Mesendoderm (in vitro differentiated cells): ENCODE data around the gene MEIOSIN.

Experiments
- DNase-seq: peaks from one replicate; pipeline ENCODE4 v3.0.0; 2013
- H2AK5ac ChIP-seq: 2 replicates; pipeline ENCODE4 v1.6.1; 2013; ENCODE audit warnings: low read length, inconsistent platforms
- H2BK120ac ChIP-seq: 2 replicates; pipeline ENCODE4 v1.6.1; 2013; ENCODE audit warnings: low read depth, mild to moderate bottlenecking, low read length, moderate library complexity, mixed read lengths
- H2BK15ac ChIP-seq: replicated peaks from 2 replicates; pipeline ENCODE4 v1.6.1; 2013; ENCODE audit warnings: low read depth, mild to moderate bottlenecking, moderate library complexity
- H2BK5ac ChIP-seq: 2 replicates; pipeline ENCODE4 v1.6.1; 2013; ENCODE audit warnings: low read length, inconsistent platforms
- H3K18ac ChIP-seq: 2 replicates; pipeline ENCODE4 v1.6.1; 2013; ENCODE audit warnings: mild to moderate bottlenecking, low read length, mixed read lengths
- H3K23ac ChIP-seq: one replicate; pipeline ENCODE4 v1.6.1; 2013; ENCODE audit warnings: low read length
- H3K27ac ChIP-seq: 2 replicates; pipeline ENCODE4 v1.5.1; 2013; ENCODE audit warnings: low read depth, mild to moderate bottlenecking, inconsistent platforms, low read length, moderate library complexity
- H3K27me3 ChIP-seq: 2 replicates; pipeline ENCODE4 v1.6.1; 2013; ENCODE audit warnings: low read length, control low read depth, mild to moderate bottlenecking, inconsistent platforms; ENCODE audit not compliant: insufficient read depth, poor library complexity
- H3K36me3 ChIP-seq: 2 replicates; pipeline ENCODE4 v1.6.1; 2013; ENCODE audit warnings: low read length, inconsistent platforms; ENCODE audit not compliant: control insufficient read depth, insufficient read depth
- H3K4ac ChIP-seq: one replicate; pipeline ENCODE4 v1.6.1; 2013; ENCODE audit warnings: low read depth, mild to moderate bottlenecking, low read length, moderate library complexity
- H3K4me1 ChIP-seq: 2 replicates; pipeline ENCODE4 v1.6.1; 2013; ENCODE audit warnings: low read depth, low read length, inconsistent platforms; ENCODE audit not compliant: control insufficient read depth
- H3K4me2 ChIP-seq: 2 replicates; pipeline ENCODE4 v1.6.1; 2013; ENCODE audit warnings: low read length
- H3K4me3 ChIP-seq: 2 replicates; pipeline ENCODE4 v1.5.1; 2013; ENCODE audit warnings: mild to moderate bottlenecking, low read length
- H3K56ac ChIP-seq: one replicate; pipeline ENCODE4 v1.6.1; 2013; ENCODE audit warnings: low read length
- H3K79me1 ChIP-seq: 2 replicates; pipeline ENCODE4 v1.6.1; 2013; ENCODE audit warnings: low read length, inconsistent platforms
- H3K79me2 ChIP-seq: 2 replicates; pipeline ENCODE4 v1.6.1; 2013; ENCODE audit warnings: mild to moderate bottlenecking, low read length; ENCODE audit not compliant: control insufficient read depth, insufficient read depth
- H3K9ac ChIP-seq: 2 replicates; pipeline ENCODE4 v1.6.1; 2013; ENCODE audit warnings: low read length, inconsistent platforms
- H4K5ac ChIP-seq: one replicate; pipeline ENCODE4 v1.6.1; 2013; ENCODE audit warnings: low read length
- H4K8ac ChIP-seq: one replicate; pipeline ENCODE4 v1.6.1; 2013; ENCODE audit warnings: low read depth, mild to moderate bottlenecking, control low read depth, low read length, moderate library complexity
- WGBS: extraction: QIAGEN DNeasy Blood & Tissue Kit; methylation state at CpG from one replicate; pipeline ENCODE4 v1.1.7; 2013; ENCODE audit warnings: low lambda C conversion rate, missing lambda C conversion rate; ENCODE audit not compliant: insufficient coverage; ENCODE audit errors: extremely low coverage; 5-methylcytosine and 5-hydroxymethylcytosine counted together

Gene MEIOSIN

GRCh38 chr19:45785781-45786532, 52.7 kb downstream of the MEIOSIN start:
- H3K4me1 ChIP-seq = no peaks in the 10 kb centered on the region
- peaks cover 3% of the 10 kb centered on the region for H3K79me1 ChIP-seq
- H3K9ac ChIP-seq = no peak overlapping the region
- H3K4ac ChIP-seq = no peak overlapping the region
- H3K79me2 ChIP-seq = no peaks in the 10 kb centered on the region
- no peak overlapping the region for H3K56ac ChIP-seq
- no peak overlapping the region for H4K8ac ChIP-seq
- H3K36me3 ChIP-seq = peaks cover 18% of the 10 kb centered on the region
- H2BK15ac ChIP-seq = no peak overlapping the region
- no peak overlapping the region for H3K27ac ChIP-seq
- no peak overlapping the region for H3K4me3 ChIP-seq
- H4K5ac ChIP-seq = no peak overlapping the region
- H3K18ac ChIP-seq = no peak overlapping the region
- DNase-seq = no peak
- H3K23ac ChIP-seq = no peak overlapping the region
- no peak overlapping the region for H3K4me2 ChIP-seq
- no CpG with 5 or more reads among the region's 57 CpGs for WGBS
- H2BK5ac ChIP-seq = no peak overlapping the region
- no peak overlapping the region for H2AK5ac ChIP-seq
- H3K27me3 ChIP-seq = no peaks in the 10 kb centered on the region
- no peak overlapping the region for H2BK120ac ChIP-seq

- peaks cover 18% of the 10 kb centered on the region for H3K36me3 ChIP-seq
Measured at GRCh38 chr19:45786533-45786894, 53.3 kb downstream of the MEIOSIN start.

GRCh38 chr19:45789035-45789786, 56.0 kb downstream of the MEIOSIN start:
- peaks cover 6% of the 10 kb centered on the region for H3K79me2 ChIP-seq
- no peak overlapping the region for H2AK5ac ChIP-seq
- no peak overlapping the region for H3K4ac ChIP-seq
- H3K27me3 ChIP-seq = no peaks in the 10 kb centered on the region
- no peak overlapping the region for H2BK120ac ChIP-seq
- no peak overlapping the region for H2BK5ac ChIP-seq
- no peak overlapping the region for H3K23ac ChIP-seq
- H3K36me3 ChIP-seq = peaks cover 18% of the 10 kb centered on the region
- H3K4me3 ChIP-seq = no peak overlapping the region
- no peak overlapping the region for H3K4me2 ChIP-seq
- DNase-seq = no peak
- WGBS = no CpG with 5 or more reads among the region's 15 CpGs
- no peak overlapping the region for H3K18ac ChIP-seq
- H3K9ac ChIP-seq = no peak overlapping the region
- no peak overlapping the region for H4K8ac ChIP-seq
- H2BK15ac ChIP-seq = no peak overlapping the region
- no peak overlapping the region for H3K27ac ChIP-seq
- H3K79me1 ChIP-seq = peaks cover 15% of the 10 kb centered on the region
- H3K56ac ChIP-seq = no peak overlapping the region
- no peak overlapping the region for H4K5ac ChIP-seq
- peaks cover 3% of the 10 kb centered on the region for H3K4me1 ChIP-seq

More at GRCh38 chr19:45786533-45786894, 53.3 kb downstream of the MEIOSIN start:
- H2BK120ac ChIP-seq = no peak overlapping the region
- no peak overlapping the region for H3K56ac ChIP-seq
- H3K79me2 ChIP-seq = no peaks in the 10 kb centered on the region
- H3K18ac ChIP-seq = no peak overlapping the region
- no peaks in the 10 kb centered on the region for H3K4me1 ChIP-seq
- WGBS = no CpG with 5 or more reads among the region's 21 CpGs
- H3K27me3 ChIP-seq = no peaks in the 10 kb centered on the region
- no peak for DNase-seq
- H4K5ac ChIP-seq = no peak overlapping the region
- H4K8ac ChIP-seq = no peak overlapping the region
- no peak overlapping the region for H3K27ac ChIP-seq
- H3K4me2 ChIP-seq = no peak overlapping the region
- H2BK15ac ChIP-seq = no peak overlapping the region
- no peak overlapping the region for H2BK5ac ChIP-seq
- no peak overlapping the region for H3K23ac ChIP-seq
- peaks cover 9% of the 10 kb centered on the region for H3K79me1 ChIP-seq
- no peak overlapping the region for H2AK5ac ChIP-seq
- H3K4me3 ChIP-seq = no peak overlapping the region
- no peak overlapping the region for H3K4ac ChIP-seq
- H3K9ac ChIP-seq = no peak overlapping the region

- no peak overlapping the region for H3K4me3 ChIP-seq
- no peak overlapping the region for H3K56ac ChIP-seq
- no peak overlapping the region for H3K27ac ChIP-seq
- H3K9ac ChIP-seq = no peak overlapping the region
- H3K4me2 ChIP-seq = no peak overlapping the region
- no peak overlapping the region for H3K23ac ChIP-seq
- H3K79me2 ChIP-seq = peaks cover 6% of the 10 kb centered on the region
- H3K4me1 ChIP-seq = peaks cover 3% of the 10 kb centered on the region
- H2BK15ac ChIP-seq = no peak overlapping the region
- H3K4ac ChIP-seq = no peak overlapping the region
- H2AK5ac ChIP-seq = no peak overlapping the region
- no peak overlapping the region for H2BK5ac ChIP-seq
- no peak overlapping the region for H2BK120ac ChIP-seq
- H4K5ac ChIP-seq = no peak overlapping the region
- WGBS = no CpG with 5 or more reads among the region's 8 CpGs
- H3K36me3 ChIP-seq = peaks cover 18% of the 10 kb centered on the region
- H3K18ac ChIP-seq = no peak overlapping the region
- no peak overlapping the region for H4K8ac ChIP-seq
- no peak for DNase-seq
- H3K79me1 ChIP-seq = peaks cover 15% of the 10 kb centered on the region
- no peaks in the 10 kb centered on the region for H3K27me3 ChIP-seq
Measured at GRCh38 chr19:45790942-45791341, 57.7 kb downstream of the MEIOSIN start.

- Histone ChIP-seq H4K5ac (no peak overlapping the region), H4K8ac (peak overlapping the region; percentile 100), H3K4me2 (peak overlapping the region; percentile 85), H3K27me3 (no peaks in the 10 kb centered on the region), H3K4me3 (peak overlapping the region; percentile 94), H3K36me3 (peaks cover 16% of the 10 kb centered on the region), H3K23ac (no peak overlapping the region), H3K4ac (peak overlapping the region; percentile 93), H2BK15ac (no peak overlapping the region), H2BK5ac (no peak overlapping the region), H3K56ac (peak overlapping the region; percentile 98), H3K18ac (peak overlapping the region; percentile 77), H3K9ac (peak overlapping the region; percentile 93), H3K79me2 (peaks cover 6% of the 10 kb centered on the region), H3K79me1 (peaks cover 15% of the 10 kb centered on the region), H2AK5ac (peak overlapping the region; percentile 51), H2BK120ac (peak overlapping the region; percentile 34), H3K27ac (peak overlapping the region; percentile 66), H3K4me1 (peaks cover 3% of the 10 kb centered on the region)
- DNase-seq = no peak
- WGBS = no CpG with 5 or more reads among the region's 31 CpGs
Measured at GRCh38 chr19:45791744-45792469, 58.7 kb downstream of the MEIOSIN start.
